GM18499 (cell line): ENCODE data around the gene CHD6.
"Not testable (repeated sequence)": the region's sequence is repeated elsewhere in the genome, so short reads cannot be mapped to it uniquely, and the experiment has no call there.

Experiments
- ATAC-seq: cut with Tn5 transposase; IDR thresholded peaks from one replicate; pipeline ENCODE4 v1.9.1; 2021; ENCODE audit warnings: moderate number of reproducible peaks; ENCODE audit not compliant: insufficient read depth, unreplicated experiment

CHD6 gene

DNA sequence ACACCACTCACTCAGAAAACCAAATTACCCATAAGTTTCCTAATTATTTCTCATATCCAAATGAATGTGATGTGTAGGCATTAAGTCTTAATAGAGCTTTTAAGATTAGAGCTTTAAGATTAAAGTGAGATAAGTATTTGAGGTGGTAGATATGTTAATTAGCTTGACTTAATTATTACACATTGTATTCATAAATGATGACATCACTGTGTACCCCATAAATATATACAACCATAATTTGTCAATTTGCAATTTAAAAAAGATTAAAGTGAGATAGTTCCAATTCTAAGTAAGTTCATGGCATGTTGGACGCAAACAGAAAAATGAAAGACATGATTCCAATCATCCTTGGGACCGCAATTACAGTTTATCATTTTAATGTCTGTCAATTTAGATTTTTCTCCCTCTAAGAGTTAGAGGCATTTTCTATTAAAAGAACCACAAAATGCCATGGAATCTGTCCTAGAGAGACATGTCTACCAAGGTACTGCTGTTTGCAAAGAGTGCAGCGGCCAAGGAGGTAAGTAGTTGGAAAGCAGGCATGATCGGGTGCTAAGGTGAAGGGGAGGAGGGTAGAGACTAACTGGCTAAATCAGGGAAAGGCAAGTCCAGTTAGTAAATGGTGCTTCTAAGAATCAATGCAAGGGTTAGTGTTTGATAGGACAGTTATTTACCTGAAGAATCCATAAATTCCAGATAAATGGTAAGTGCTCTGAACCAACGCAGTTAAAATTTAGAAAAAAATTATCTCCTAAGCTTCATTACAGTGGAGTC lies 65.7 kb downstream of the CHD6 start:
- no peak for ATAC-seq

DNA sequence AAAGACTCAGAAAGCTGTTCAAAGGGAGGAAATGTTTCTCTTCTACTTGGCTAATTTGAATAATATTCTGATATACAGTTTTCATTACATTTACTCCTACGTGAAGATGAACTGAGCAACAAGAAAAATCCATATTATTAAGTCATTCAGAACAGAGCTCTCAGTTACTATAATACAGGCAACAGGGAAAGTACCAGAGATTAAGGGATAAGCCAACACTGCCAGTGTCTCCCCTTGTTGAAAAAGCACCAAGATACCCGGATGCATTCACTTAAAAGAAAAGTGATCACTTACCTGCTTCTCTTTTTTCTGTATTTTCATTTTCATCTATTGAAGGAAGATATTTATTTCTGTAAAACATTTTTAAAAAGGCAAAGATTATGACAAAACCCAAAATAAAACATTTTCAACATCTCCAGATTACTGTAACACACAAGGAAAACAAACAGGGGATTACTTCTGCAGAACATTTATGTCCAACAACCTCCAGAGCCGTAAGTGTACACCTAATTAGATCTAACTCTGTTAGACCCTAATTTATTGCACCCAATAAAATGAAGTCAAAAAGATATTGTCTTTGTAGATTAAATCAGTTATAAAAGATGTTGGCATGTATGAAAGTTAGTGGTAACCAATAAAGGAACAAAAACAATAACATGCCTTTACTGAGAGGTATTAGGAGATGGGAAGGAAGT lies 67.0 kb downstream of the CHD6 start:
- ATAC-seq, result no peak

DNA sequence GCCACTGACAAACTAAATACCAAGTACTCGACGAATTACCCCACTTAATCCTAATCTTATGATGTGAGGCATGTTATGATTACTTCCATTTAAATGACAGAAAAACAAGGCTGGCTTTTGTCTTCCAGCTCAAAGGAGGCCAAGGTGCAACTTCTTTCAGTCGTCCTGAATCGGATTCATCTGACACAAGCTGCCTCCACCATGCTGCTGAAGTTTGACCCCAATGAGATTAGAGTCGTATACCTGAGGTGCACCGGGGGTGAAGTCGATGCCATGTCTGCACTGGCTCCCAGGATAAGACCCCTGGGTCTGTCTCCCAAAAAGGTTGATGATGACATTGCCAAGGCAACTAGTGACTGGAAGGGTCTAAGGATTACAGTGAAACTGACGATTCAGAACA lies 71.0 kb downstream of the CHD6 start:
- no peak for ATAC-seq

DNA sequence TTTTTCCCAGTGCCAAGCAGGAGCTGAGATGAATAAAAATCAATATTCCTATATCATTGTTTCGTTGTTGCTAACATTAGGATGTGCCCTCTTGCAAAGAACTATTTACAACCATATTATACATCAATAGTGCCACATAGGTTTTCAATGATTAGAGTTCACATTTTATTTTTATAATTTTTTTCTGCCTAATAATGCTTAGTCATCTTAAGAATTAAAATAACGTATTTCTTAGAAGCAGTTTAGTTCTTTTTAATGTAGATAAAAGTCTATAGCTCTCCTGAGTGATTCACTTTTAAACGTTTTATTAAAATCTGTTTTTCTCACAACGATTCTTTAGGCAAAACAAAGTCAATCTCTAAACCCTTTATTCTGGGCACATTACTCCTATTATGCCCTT lies 71.6 kb downstream of the CHD6 start:
- no peak for ATAC-seq

DNA sequence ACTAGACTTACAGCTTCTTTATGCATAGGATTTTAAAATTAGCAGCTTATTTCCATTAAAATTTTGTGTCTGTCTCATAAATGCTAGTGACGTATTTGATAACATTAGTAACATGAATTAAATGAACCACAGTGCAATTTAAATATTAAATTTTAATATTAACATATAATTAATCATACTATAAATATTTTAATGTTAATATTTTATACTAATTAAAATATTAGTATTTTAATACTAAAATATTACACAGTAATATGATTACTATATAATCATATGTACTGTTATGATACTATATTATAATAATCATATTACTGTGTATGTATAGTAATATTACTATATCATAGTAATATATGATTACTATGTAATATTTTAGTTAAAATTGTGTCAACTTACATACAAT lies 73.7 kb downstream of the CHD6 start:
- ATAC-seq, result no peak

DNA sequence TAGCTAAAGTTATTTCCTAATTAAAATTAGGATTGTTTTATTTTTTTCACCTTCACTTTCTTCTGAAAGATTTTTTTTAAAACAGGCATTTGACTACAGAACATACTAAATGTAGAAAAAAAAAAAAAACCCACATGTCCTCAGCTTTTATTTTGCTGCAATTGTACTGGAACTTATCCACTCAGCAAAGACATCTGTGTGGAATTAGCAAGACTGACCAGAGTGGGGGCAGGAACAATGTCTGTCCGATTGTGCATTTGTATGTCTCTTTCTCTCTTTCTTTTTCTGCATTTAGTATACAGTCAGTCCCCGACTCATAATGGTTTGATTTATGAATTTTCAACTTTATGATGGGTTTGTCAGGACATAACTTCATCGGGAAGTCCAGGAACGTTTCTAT lies 77.3 kb downstream of the CHD6 start:
- no peak for ATAC-seq

DNA sequence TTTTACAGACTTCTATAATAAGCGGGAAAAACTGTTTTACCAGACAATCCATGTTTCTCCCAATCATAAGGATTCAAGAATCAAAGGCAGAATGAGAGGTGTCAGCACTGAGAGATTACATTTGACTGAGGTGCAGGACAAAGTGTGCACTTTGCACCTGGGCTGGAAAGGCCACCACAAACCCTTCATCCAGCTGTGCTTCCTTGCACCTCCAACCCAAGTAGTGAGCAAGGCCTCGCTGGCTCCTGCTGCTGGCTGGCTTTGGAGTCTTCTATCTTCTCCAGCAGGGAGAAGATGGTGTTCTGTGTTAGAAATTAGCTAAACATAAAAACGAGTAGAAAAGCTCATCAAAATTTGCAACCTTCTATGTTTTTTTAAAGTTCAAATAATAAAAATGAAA lies 77.7 kb downstream of the CHD6 start:
- ATAC-seq, result no peak

DNA sequence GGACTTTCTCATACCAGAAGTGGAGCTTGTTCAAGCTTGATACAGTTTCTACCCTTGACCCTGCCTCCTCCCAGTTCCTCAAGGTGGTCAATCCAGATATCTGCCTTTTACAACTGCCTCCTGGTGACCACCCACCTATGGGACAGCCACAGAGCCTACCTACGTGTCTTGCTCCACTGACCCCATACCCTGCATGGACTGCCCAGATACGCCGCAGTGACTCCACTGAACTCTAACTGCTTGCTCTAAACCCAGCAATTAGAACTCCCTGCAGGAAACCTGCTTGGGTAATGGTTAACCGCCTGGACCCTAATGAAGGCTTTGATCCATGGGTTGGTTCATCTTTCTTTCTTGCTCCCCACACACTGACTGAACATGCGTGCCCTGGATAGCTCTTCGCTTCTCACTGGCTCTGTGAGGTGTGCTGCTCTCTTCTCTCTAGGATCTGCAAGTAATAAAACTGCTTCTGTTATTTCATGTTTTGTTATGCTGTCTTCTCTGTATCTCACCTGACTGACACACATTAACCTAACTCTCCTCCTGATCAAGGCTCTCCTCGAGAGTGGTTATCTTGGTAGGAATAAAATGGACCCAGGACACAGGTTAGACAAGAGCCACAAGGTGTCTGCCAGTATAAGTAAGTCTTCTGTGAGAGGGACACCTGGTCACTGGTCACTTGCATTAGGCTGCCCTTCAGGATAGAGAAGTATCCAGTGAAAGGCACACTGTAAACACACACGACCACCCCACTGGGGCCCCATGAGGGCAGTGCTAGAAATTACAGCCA lies 79.2 kb downstream of the CHD6 start:
- ATAC-seq, result no peak

DNA sequence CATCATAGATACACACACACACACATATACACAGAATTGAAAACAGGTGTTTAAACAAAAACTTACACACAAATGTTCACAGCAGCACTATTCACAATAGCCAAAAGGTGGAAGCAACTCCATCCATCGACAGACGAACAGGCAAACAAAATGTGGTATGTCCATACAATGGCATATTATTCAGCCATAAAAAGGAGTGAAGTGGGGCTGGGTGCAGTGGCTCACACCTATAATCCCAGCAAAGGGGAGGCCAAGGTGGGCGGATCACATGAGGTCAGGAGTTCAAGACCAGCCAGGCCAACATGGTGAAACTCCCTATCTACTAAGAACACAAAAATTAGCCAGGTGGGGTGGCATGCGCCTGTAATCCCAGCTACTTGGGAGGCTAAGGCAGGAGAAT lies 80.3 kb downstream of the CHD6 start:
- ATAC-seq, result no peak

DNA sequence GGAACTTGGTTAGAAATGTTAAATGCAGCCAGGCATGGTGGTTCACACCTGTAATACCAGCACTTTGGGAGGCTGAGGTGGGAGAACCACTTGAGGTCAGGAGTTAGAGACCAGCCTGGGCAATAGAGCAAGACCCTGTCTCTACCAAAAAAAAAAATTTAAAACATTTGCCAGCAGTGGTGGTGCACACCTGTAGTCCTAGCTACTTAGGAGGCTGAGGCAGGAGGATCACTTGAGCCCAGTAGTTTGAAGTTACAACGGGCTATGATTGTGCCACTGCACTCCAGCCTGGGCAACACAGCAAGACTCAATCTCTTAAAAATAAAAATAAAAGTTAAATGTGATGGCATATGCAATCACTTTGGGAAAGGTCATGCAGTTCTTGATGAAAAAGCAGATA lies 82.6 kb downstream of the CHD6 start:
- not testable (repeated sequence) for ATAC-seq

DNA sequence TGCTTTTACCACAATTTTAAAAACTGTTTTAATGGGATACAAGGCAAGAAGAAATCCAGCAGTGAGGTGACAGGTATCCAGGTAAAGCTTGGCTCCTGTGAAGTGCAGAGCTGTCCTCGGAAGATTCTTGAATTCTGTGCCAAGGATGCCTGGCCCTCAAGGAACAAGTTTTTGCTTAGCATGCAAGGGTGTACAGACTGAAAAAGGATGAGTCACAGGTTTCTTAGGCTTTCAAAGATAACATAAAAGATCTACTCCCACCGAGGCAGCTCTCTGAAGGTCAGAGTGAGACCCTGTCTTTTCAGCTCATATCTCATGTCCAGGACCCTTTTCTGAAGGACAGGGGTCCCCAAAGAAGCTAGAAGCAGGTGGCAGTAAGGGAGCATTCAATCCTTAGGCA lies 83.3 kb downstream of the CHD6 start:
- no peak for ATAC-seq

DNA sequence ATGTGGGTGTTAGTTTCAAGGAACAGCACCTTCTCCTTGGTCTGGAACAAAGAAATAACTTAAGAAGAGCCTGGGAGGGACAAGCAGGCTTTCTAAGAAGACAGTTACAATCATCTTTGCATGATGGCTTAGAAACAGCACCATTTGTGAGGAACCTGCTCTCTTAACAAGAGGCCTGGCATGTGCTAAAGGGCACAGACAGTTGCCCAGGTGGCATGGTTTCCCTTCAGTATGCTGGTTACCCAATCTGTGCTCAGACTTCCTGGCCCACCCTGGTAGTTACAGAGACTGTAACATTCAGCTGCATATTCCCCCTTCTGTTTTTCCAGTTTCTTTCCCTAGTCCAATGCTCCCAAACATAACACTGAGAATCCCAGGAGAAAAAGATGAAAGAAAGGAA lies 84.0 kb downstream of the CHD6 start:
- ATAC-seq, result no peak

DNA sequence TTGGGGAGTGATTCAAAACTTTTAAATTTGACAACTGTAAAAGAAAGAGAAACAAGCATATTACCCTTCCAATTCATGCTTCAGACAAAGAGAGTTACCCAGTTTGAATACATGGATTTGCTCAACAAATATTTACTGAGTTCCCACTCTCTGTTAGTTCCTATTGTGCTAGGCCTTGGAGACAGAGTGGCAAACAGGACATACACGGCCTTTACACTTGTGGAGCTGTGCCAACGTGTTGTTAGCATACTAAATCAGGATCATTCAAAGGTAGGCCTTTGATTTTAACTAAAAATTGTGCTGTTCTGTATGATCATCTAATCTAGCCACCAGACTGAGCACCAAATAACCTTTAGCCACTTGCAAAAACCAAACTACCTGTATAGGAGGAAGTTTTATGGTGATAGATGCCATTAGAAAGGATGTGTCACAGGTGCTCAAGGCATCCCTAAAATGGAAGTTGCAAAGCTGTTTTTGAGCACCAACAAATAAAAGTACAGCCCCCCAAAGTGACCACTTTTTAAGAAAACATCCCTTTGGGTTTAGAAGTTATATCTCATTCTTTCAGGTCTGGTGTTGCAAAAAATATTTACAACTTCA lies 84.5 kb downstream of the CHD6 start:
- ATAC-seq, result no peak

DNA sequence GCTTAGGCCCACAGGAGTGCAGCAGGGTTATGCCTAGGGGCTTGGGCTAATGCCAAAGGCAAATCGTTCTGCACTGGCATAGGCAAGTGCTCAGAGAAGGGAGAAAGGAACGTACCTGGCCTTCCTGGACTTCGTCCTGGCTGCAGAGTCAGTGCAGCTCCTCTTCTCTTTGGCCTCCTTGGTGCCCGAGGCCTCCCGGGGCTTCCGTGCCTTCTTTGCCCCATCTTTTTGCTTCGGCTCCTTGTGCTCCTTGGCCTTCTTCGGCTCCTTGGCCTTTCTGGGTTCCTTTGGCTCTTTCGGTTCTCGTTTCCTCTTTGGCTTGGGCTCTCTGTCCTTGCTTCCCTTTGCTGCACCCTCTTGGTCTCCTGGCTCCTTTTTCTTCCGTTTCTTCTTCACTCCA lies 85.2 kb downstream of the CHD6 start:
- no peak for ATAC-seq

DNA sequence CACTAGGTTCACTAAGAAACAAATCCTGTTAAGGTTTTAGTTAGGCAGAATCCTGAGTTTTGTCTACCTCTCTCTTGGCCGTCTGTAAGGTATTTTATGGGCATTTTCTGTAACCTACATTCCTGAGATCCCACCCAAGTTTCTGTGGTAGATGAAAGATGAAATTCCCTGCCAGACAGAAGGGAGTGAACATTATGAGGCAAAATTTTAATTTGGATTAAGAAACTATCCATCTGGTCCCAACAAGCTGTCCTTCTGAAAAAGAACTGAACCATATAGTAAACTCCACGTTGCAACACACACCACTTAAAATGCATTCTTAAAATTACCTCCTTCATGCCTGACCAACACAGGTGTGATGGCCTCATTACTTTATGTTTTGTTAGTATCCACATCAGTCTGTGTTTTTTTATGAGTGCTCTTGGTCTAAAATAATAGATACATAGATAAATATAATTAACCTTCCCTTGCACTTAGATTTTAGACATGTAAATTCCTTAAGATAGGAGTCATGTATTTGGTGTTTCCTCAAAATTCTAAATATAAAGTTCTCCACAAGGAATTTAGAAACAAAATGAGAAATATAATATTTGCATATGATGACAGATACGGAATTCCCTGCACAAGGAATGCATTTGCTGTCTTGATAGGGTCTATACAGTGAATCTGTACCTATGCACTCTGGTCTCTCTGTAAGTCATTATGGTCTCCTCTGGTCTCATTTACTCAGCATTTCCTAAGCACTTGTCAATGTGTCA lies 86.5 kb downstream of the CHD6 start:
- ATAC-seq, result no peak

DNA sequence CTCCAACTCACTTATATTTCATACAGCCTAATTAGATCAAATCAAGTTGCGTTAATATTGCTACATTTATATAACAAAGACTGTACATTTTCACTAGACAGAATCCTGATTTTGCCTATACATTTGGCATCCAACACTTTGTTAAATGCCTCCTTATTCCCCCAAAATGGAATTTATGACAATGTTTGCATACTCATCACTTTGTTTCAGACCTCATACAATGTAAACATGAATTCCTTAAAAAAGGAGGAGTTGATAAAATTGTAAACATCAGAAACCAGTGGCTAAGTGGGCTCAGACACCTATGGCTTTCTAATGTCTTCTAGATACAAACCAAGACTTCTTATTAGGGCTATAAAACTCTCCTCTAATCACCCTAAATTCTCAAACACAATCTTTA lies 87.3 kb downstream of the CHD6 start:
- ATAC-seq, result no peak

DNA sequence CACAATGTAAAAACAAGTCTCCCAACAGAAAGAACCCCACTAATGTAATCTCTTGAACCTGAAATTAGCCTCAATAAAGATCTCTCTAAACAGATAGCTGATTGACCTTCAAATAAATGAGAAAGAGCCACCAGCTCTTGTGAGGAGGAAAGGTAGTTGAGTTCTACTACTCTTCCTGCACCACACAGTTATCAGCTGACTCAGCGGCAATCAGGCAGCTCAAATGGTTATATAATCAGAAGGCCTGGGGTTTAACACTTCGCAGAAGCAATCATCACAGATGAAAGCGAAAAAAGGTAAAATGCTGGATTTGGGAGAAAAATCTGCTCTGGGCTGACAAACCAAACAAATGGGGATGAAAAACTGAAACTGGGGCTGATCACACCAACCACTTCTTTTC lies 91.8 kb downstream of the CHD6 start:
- no peak for ATAC-seq

DNA sequence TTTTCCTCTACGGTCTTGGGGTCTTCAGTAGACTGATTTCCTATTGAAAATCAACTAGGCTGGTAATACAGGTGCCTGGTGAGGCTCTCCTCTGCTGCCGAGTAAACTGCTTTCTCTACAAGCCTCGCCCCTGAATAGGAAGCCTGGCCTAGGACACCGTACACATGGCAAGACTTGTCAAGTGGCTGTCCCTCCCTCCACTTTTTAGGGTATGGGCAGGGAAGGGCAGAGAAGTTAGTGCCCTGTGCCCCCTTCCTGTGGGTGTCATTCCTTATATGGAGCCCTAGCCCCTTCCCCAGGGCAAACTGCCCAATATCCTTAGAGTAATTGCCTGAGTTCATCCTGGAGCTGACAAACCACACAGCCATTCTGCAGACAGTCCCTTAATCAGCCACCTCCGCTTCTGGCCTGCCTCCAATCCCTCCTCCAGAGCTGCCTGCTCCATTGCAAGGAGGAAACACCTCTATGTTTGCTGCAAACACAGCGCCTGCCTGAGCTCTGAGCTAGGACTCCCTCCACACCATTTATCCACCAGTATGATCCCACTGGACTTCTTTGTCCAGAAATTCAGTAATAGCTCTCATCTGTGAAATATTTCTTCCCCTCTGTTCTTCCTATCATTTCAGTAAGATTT lies 93.1 kb downstream of the CHD6 start:
- no peak for ATAC-seq

DNA sequence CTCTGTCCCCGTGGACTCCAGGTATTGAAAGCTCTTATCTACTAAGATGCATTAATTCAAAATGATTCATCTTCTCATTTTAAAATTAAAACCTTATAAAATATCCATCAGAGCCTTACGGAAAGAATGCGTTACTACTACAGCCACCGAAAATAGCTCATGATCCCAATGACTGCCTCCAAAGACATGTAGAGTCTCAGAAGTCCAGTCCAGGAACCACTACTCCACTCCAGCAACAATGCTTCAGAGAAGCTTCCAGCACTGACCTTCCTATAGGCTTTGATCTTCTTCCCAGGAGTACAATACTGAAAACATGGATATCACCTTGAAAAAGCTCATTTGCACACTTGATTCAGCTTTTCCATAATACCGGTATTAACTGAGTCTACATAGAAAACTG lies 94.3 kb downstream of the CHD6 start:
- ATAC-seq, result no peak

DNA sequence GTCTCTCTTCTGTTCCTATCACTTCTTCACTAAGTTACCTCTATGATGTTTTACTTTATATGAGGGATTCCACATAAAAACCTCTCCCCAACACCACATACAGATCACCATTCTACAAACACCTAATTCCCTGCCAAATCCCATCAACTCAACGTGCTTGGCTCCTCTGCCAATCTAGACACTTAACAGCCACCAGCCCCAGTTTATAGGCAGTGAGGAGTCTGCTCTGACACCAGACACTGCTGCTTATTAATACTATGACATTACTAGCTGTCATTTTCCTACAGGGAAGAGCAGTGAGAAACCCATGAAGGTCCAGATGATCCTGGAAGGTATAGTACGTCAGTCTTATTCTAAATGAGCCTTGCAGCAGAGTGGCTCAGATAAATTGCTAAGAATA lies 104.3 kb downstream of the CHD6 start:
- no peak for ATAC-seq
